ENCODE results near the gene KIF19. TPM values are rescaled to one million over a fixed set of nuclear protein-coding genes. Genes with fewer than 3 reads are reported as not detected.

The KIF19 gene
- total and polyA plus RNA-seq, 8 donors, result 0.22 to 13.5 (median 0.64) TPM

DNA sequence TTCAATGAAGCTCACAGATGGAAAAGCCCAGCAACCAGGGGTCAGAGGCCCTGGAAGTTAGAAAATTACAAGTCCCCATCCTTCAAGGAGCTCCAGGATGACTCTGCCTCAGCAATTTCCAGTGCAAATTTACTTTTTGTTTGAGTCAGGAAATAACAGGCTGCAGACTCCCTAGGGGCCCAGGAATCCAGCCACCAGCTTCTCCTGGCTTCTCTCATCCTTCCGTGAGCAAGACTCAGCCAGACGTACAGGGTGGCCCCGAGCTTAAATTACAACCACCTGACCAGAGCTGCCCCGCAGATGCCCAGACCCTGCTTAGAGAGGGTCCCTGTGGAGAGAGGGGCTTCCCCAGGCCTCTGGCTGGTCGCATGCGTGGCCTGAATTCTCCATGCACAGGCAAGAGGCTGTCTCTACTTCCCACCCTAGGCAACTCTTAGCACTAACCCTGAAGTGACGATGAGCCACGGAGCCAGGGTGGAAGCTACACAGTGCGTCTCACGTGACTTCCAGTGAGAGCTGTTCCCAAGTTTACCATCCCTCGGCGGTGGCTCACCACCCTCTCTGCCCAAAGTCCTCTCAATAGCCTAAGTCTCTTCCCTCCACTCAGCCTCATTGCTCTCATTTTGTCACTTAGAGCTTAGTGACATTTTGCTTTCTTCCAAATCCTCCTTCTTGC is 68.4 kb downstream of the KIF19 start:
- Histone ChIP-seq H3K4me3 (no peak overlapping the region), H3K36me3 (no peaks in the 10 kb centered on the region), H3K4me1 (peaks cover 0 to 4% (median 0%) of the 10 kb centered on the region in 3 donors), H3K9me3 (no peaks in the 10 kb centered on the region), H3K27ac (no peak overlapping the region), H3K27me3 (no peaks in the 10 kb centered on the region)
- ATAC-seq (peak in 2 of 4 donors; percentile 7 to 22), FAIRE-seq (no peak), DNase-seq (peak in 1 of 6 donors; percentile 36)
- intact Hi-C loops (cut with DNase I), result no loop called here
- 89 to 91% methylated on average over 12 of the region's 12 CpGs for WGBS, 2 donors
- TF ChIP-seq, protein P1, sequence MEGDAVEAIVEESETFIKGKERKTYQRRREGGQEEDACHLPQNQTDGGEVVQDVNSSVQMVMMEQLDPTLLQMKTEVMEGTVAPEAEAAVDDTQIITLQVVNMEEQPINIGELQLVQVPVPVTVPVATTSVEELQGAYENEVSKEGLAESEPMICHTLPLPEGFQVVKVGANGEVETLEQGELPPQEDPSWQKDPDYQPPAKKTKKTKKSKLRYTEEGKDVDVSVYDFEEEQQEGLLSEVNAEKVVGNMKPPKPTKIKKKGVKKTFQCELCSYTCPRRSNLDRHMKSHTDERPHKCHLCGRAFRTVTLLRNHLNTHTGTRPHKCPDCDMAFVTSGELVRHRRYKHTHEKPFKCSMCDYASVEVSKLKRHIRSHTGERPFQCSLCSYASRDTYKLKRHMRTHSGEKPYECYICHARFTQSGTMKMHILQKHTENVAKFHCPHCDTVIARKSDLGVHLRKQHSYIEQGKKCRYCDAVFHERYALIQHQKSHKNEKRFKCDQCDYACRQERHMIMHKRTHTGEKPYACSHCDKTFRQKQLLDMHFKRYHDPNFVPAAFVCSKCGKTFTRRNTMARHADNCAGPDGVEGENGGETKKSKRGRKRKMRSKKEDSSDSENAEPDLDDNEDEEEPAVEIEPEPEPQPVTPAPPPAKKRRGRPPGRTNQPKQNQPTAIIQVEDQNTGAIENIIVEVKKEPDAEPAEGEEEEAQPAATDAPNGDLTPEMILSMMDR (IDR thresholded peaks at IDR 0.05), result no peak

DNA sequence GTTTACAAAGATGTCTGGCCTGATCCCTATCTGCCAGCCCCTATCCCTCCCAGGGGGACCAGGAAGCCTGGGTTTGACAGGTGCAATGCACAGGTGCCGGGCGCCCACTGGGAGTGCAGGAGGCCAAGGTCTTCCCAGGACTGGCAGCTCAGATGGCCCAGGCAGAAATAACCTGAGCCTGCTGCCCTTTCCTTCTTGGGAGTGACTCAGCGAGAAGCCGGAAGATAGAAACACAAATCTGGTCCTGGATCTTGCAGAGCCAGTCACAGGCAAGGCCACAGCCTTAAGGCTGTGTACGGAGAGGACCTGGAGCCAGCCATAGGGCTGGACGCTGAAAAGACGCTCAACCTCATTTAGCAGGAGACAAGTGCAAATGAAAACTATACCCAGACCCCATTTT is 69.0 kb downstream of the KIF19 start:
- ATAC-seq (peak; percentile 83 to 93 (median 93)), FAIRE-seq (no peak), DNase-seq (peak in 4 of 6 donors; percentile 43 to 61 (median 53))
- H3K4me1 ChIP-seq, result peaks cover 0 to 4% (median 0%) of the 10 kb centered on the region in 3 donors
- no peaks in the 10 kb centered on the region for H3K27me3 ChIP-seq
- no peaks in the 10 kb centered on the region for H3K36me3 ChIP-seq
- no peaks in the 10 kb centered on the region for H3K9me3 ChIP-seq
- intact Hi-C loops (cut with DNase I), result no loop called here
- no peak overlapping the region for H3K27ac ChIP-seq
- 37 to 43% methylated on average over 7 of the region's 7 CpGs for WGBS, 2 donors
- no peak overlapping the region for H3K4me3 ChIP-seq
- TF ChIP-seq, protein P1 (IDR thresholded peaks at IDR 0.05), result no peak

DNA sequence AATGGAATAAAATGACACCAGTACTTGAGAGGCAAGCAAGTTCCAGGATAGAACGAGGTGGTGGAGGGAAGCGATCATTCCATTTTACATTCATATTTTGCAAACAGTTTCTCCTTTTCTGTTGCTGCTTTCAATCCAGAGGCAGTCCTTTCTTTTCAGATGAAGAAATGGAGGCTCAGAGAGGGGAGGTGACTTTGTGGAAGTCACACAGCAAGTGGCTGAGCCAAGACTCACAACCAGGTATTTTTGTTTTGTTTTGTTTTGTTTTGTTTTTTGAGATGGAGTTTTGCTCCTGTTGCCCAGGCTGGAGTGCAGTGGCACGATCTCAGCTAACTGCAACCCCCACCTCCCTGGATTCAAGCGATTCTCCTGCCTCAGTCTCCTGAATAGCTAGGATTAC is 70.5 kb downstream of the KIF19 start:
- no peaks in the 10 kb centered on the region for H3K9me3 ChIP-seq
- H3K27ac ChIP-seq, result no peak overlapping the region
- no peak overlapping the region for H3K4me3 ChIP-seq
- no peaks in the 10 kb centered on the region for H3K36me3 ChIP-seq
- H3K27me3 ChIP-seq, result no peaks in the 10 kb centered on the region
- intact Hi-C loops (cut with DNase I), result no loop called here
- no peak for FAIRE-seq
- H3K4me1 ChIP-seq, result peaks cover 0 to 4% (median 0%) of the 10 kb centered on the region in 3 donors
- ATAC-seq, result no peak
- TF ChIP-seq, protein P1 (IDR thresholded peaks at IDR 0.05), result no peak
- 86 to 93% methylated on average over 4 of the region's 4 CpGs for WGBS, 2 donors
- no peak for DNase-seq

GRCh38 chr17:74402048-74402447 is 76.0 kb downstream of the KIF19 start:
- ATAC-seq (no peak), DNase-seq (no peak), FAIRE-seq (no peak)
- intact Hi-C loops (cut with DNase I), result no loop called here
- no peak overlapping the region for H3K27ac ChIP-seq
- TF ChIP-seq, protein P1 (IDR thresholded peaks at IDR 0.05), result no peak
- no peaks in the 10 kb centered on the region for H3K9me3 ChIP-seq
- H3K27me3 ChIP-seq, result no peaks in the 10 kb centered on the region
- H3K4me3 ChIP-seq, result no peak overlapping the region
- H3K36me3 ChIP-seq, result no peaks in the 10 kb centered on the region
- 89 to 93% methylated on average over 7 of the region's 7 CpGs for WGBS, 2 donors
- no peaks in the 10 kb centered on the region for H3K4me1 ChIP-seq

- Histone ChIP-seq H3K36me3 (no peaks in the 10 kb centered on the region), H3K9me3 (no peaks in the 10 kb centered on the region), H3K27ac (no peak overlapping the region), H3K4me3 (no peak overlapping the region), H3K4me1 (no peaks in the 10 kb centered on the region), H3K27me3 (no peaks in the 10 kb centered on the region)
- WGBS, 2 donors, result 76 to 86% methylated on average over 12 of the region's 12 CpGs
- ATAC-seq (no peak), FAIRE-seq (no peak), DNase-seq (no peak)
- intact Hi-C loops (cut with DNase I), result no loop called here
- TF ChIP-seq, protein P1 (IDR thresholded peaks at IDR 0.05), result no peak
Observed at GRCh38 chr17:74403512-74404137, 77.6 kb downstream of the KIF19 start.

Measured in pancreas (tissue), 10 donors.